Trophoblast cell (in vitro differentiated cells and primary cell): ENCODE data around the gene MFSD6.

Experiments
- DNase-seq, 2 donors: peaks; one replicate each; pipeline ENCODE4 v3.0.0-alpha.2; 2016
- H2AFZ ChIP-seq: 2 replicates; pipeline ENCODE4 v1.6.1; 2013; ENCODE audit warnings: low read length, moderate library complexity, mild to moderate bottlenecking; ENCODE audit not compliant: insufficient read depth, poor library complexity
- H2AK5ac ChIP-seq: 2 replicates; pipeline ENCODE4 v1.6.1; 2013; ENCODE audit warnings: mild to moderate bottlenecking, low read length
- H2BK120ac ChIP-seq: 2 replicates; pipeline ENCODE4 v1.6.1; 2013; ENCODE audit warnings: low read length, mild to moderate bottlenecking, moderate library complexity; ENCODE audit not compliant: insufficient read depth, poor library complexity
- H2BK12ac ChIP-seq: 2 replicates; pipeline ENCODE4 v1.6.1; 2013; ENCODE audit warnings: mild to moderate bottlenecking, low read length, moderate library complexity
- H2BK5ac ChIP-seq: 2 replicates; pipeline ENCODE4 v1.6.1; 2013; ENCODE audit warnings: low read length, low read depth, moderate library complexity, mild to moderate bottlenecking; ENCODE audit not compliant: poor library complexity
- H3K14ac ChIP-seq: 2 replicates; pipeline ENCODE4 v1.6.1; 2013; ENCODE audit warnings: mild to moderate bottlenecking, low read length
- H3K18ac ChIP-seq: 2 replicates; pipeline ENCODE4 v1.6.1; 2013; ENCODE audit warnings: mild to moderate bottlenecking, low read length
- H3K23ac ChIP-seq: 2 replicates; pipeline ENCODE4 v1.6.1; 2013; ENCODE audit warnings: low read length
- H3K27ac ChIP-seq: 2 replicates; pipeline ENCODE4 v1.5.1; 2013; ENCODE audit warnings: low read depth, mild to moderate bottlenecking, inconsistent platforms, low read length, moderate library complexity
- H3K27me3 ChIP-seq: 2 replicates; pipeline ENCODE4 v1.6.1; 2013; ENCODE audit warnings: inconsistent platforms, mild to moderate bottlenecking, low read length, moderate library complexity; ENCODE audit not compliant: insufficient read depth
- H3K36me3 ChIP-seq, 2 experiments: 1 replicate in 1 of 2; 2 replicates in 1 of 2; pipeline ENCODE4 v1.6.1; 2013; ENCODE audit warnings: low read length in 2 of 2, mild to moderate bottlenecking in 2 of 2, moderate library complexity in 1 of 2; ENCODE audit not compliant: insufficient read depth in 2 of 2, control insufficient read depth in 1 of 2
- H3K4ac ChIP-seq: 2 replicates; pipeline ENCODE4 v1.6.1; 2013; ENCODE audit warnings: low read depth, mild to moderate bottlenecking, low read length, moderate library complexity
- H3K4me1 ChIP-seq, 2 experiments: 1 replicate in 1 of 2; 2 replicates in 1 of 2; pipeline ENCODE4 v1.6.1; 2013; ENCODE audit warnings: low read length in 2 of 2, mild to moderate bottlenecking in 2 of 2, moderate library complexity in 1 of 2; ENCODE audit not compliant: insufficient read depth in 2 of 2, control insufficient read depth in 1 of 2
- H3K4me2 ChIP-seq: 2 replicates; pipeline ENCODE4 v1.6.1; 2013; ENCODE audit warnings: inconsistent platforms, mild to moderate bottlenecking, low read length, moderate library complexity
- H3K4me3 ChIP-seq: 2 replicates; pipeline ENCODE4 v1.5.1; 2013; ENCODE audit warnings: mild to moderate bottlenecking, low read depth, low read length, inconsistent platforms
- H3K79me1 ChIP-seq: one replicate; pipeline ENCODE4 v1.6.1; 2013; ENCODE audit warnings: low read length
- H3K79me2 ChIP-seq: 2 replicates; pipeline ENCODE4 v1.6.1; 2013; ENCODE audit warnings: low read length, mild to moderate bottlenecking; ENCODE audit not compliant: control insufficient read depth, insufficient read depth, poor library complexity
- H3K9ac ChIP-seq: 2 replicates; pipeline ENCODE4 v1.6.1; 2013; ENCODE audit warnings: mild to moderate bottlenecking, low read length
- H3K9me3 ChIP-seq: 2 replicates; pipeline ENCODE4 v1.6.1; 2013; ENCODE audit warnings: low read depth, mild to moderate bottlenecking, control low read depth, inconsistent platforms, low read length; ENCODE audit not compliant: insufficient read depth
- H4K12ac ChIP-seq: 2 replicates; pipeline ENCODE4 v1.6.1; 2013; ENCODE audit warnings: low read depth, mild to moderate bottlenecking, low read length, moderate library complexity
- H4K8ac ChIP-seq: 2 replicates; pipeline ENCODE4 v1.6.1; 2013; ENCODE audit warnings: low read depth, mild to moderate bottlenecking, low read length, moderate library complexity
- H4K91ac ChIP-seq: one replicate; pipeline ENCODE4 v1.6.1; 2013; ENCODE audit warnings: low read depth, mild to moderate bottlenecking, low read length, moderate library complexity
- WGBS: extraction: QIAGEN DNeasy Blood & Tissue Kit; methylation state at CpG from one replicate; pipeline ENCODE4 v1.1.7; 2013; ENCODE audit warnings: missing lambda C conversion rate; ENCODE audit not compliant: insufficient read length, insufficient coverage; ENCODE audit errors: extremely low coverage; 5-methylcytosine and 5-hydroxymethylcytosine counted together

The MFSD6 gene

GRCh38 chr2:190378880-190379237, 29.3 kb upstream of the MFSD6 start:
- Histone ChIP-seq H3K23ac (no peak overlapping the region), H3K4me3 (no peak overlapping the region), H3K27ac (no peak overlapping the region), H4K91ac (no peak overlapping the region), H3K14ac (no peak overlapping the region), H2AK5ac (no peak overlapping the region), H2AFZ (no peak overlapping the region), H3K4me1 (no peaks in the 10 kb centered on the region), H3K27me3 (no peaks in the 10 kb centered on the region), H2BK120ac (no peak overlapping the region), H2BK12ac (no peak overlapping the region), H3K79me2 (no peaks in the 10 kb centered on the region), H3K4me2 (no peak overlapping the region), H3K36me3 (no peaks in the 10 kb centered on the region), H3K79me1 (no peaks in the 10 kb centered on the region), H3K9ac (no peak overlapping the region), H2BK5ac (no peak overlapping the region), H4K8ac (no peak overlapping the region), H4K12ac (no peak overlapping the region), H3K18ac (no peak overlapping the region), H3K4ac (no peak overlapping the region), H3K9me3 (no peaks in the 10 kb centered on the region)
- WGBS = no CpG with 5 or more reads among the region's 6 CpGs
- DNase-seq = no peak

DNA sequence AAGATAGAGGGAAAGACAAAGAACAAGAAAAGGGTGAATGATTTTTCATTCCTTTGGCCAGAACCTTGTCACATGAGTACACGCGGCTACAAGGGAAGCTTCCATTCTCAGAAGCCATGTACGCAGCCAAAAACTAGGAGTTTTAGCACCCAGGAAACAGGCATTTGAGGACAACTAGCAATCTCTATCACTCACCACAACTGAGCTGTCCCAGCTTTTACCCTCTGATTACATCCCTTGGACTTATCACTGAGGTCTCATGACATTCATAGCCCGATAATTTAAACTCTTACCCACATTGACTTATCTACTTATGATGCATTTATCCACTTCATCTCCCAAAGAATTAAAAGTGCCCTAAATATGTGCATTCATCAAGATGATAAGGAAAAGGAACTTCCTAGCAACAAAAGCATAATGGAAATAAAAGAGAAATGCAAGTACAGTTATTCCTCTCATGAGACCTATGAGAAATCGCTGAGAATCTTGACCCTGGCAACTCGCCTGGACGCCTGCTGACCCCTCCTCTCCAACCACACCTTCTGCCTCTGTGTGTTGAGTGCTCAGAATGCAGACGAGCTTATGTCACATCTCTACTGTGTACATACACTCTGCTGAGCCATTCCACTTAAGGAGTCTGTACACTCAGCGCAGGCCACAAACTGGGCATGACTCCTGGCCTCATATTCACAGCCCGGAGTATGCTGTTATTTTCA, 28.7 kb upstream of the MFSD6 start:
- Histone ChIP-seq H3K23ac (no peak overlapping the region), H3K14ac (no peak overlapping the region), H3K27me3 (no peaks in the 10 kb centered on the region), H2AFZ (no peak overlapping the region), H4K12ac (no peak overlapping the region), H3K9ac (no peak overlapping the region), H4K8ac (no peak overlapping the region), H3K18ac (no peak overlapping the region), H2AK5ac (no peak overlapping the region), H3K4ac (no peak overlapping the region), H3K4me3 (no peak overlapping the region), H4K91ac (no peak overlapping the region), H3K27ac (no peak overlapping the region), H2BK12ac (no peak overlapping the region), H3K4me2 (no peak overlapping the region), H3K79me1 (no peaks in the 10 kb centered on the region), H3K79me2 (no peaks in the 10 kb centered on the region), H3K36me3 (no peaks in the 10 kb centered on the region), H3K9me3 (no peaks in the 10 kb centered on the region), H3K4me1 (no peaks in the 10 kb centered on the region), H2BK120ac (no peak overlapping the region), H2BK5ac (no peak overlapping the region)
- no CpG with 5 or more reads among the region's 10 CpGs for WGBS
- peak; percentile 85 to 88 for DNase-seq

DNA sequence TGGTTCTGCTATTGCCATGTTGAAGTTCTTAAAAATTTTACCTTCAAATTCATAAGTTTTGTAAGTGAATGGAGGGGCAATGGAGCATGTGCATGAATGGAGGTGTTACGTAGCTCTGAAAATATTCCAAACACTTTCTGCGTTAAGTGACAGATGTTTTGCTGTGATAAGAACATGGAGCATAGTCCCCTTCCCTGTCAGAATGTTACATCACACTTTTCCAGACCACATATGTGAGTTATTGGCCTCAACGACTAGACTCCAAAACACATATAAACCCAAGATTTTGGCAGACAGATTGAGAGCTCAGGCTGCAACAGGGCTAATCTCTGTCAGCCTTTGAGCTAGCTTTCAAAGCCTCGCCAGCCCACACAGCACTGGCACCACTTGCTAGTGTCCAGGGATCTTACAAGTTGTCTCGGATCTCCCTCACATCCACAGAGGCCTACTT, 27.2 kb upstream of the MFSD6 start:
- no peaks in the 10 kb centered on the region for H3K79me2 ChIP-seq
- H3K4ac ChIP-seq = no peak overlapping the region
- no peak overlapping the region for H3K23ac ChIP-seq
- H3K18ac ChIP-seq = no peak overlapping the region
- DNase-seq = peak; percentile 32 to 82
- no CpG with 5 or more reads among the region's 5 CpGs for WGBS
- no peak overlapping the region for H3K27ac ChIP-seq
- no peak overlapping the region for H3K9ac ChIP-seq
- H3K4me3 ChIP-seq = no peak overlapping the region
- H2AFZ ChIP-seq = no peak overlapping the region
- H3K27me3 ChIP-seq = no peaks in the 10 kb centered on the region
- H3K14ac ChIP-seq = no peak overlapping the region
- no peak overlapping the region for H4K91ac ChIP-seq
- no peaks in the 10 kb centered on the region for H3K9me3 ChIP-seq
- H2BK12ac ChIP-seq = no peak overlapping the region
- H3K4me2 ChIP-seq = no peak overlapping the region
- no peaks in the 10 kb centered on the region for H3K36me3 ChIP-seq
- H3K4me1 ChIP-seq = no peaks in the 10 kb centered on the region
- no peak overlapping the region for H4K12ac ChIP-seq
- no peak overlapping the region for H2AK5ac ChIP-seq
- H2BK120ac ChIP-seq = no peak overlapping the region
- no peaks in the 10 kb centered on the region for H3K79me1 ChIP-seq
- no peak overlapping the region for H4K8ac ChIP-seq
- no peak overlapping the region for H2BK5ac ChIP-seq

DNA sequence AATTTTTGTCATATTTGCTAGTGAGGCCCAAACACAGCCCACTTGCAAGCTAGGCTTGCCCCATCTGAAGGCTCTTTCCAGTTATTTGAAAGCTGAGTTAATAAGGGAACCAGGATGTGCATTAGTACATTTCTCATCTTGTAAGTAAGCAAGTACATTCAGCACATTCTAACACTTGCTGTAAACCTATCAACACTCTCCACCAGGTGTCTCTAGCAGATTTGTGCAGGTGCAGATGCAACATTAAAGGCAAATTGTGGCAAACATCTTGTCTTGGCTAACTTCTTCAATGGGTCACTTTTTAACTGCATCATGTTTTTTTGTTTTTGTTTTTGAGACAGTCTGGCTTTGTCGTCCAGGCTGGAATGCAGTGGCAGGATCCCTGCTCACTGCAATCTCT, 25.3 kb upstream of the MFSD6 start:
- Histone ChIP-seq H2AFZ (no peak overlapping the region), H3K14ac (no peak overlapping the region), H3K4me3 (no peak overlapping the region), H3K4me2 (no peak overlapping the region), H4K12ac (no peak overlapping the region), H2BK120ac (no peak overlapping the region), H3K4ac (no peak overlapping the region), H2BK5ac (no peak overlapping the region), H2AK5ac (no peak overlapping the region), H3K27ac (no peak overlapping the region), H3K9me3 (no peaks in the 10 kb centered on the region), H3K27me3 (no peaks in the 10 kb centered on the region), H3K36me3 (no peaks in the 10 kb centered on the region), H2BK12ac (no peak overlapping the region), H3K4me1 (no peaks in the 10 kb centered on the region), H3K18ac (no peak overlapping the region), H3K79me1 (no peaks in the 10 kb centered on the region), H3K9ac (no peak overlapping the region), H4K8ac (no peak overlapping the region), H3K79me2 (no peaks in the 10 kb centered on the region), H4K91ac (no peak overlapping the region), H3K23ac (no peak overlapping the region)
- no CpG with 5 or more reads among the region's 1 CpG for WGBS
- DNase-seq = peak; percentile 11 to 74
